Left hindlimb (tissue), 1 donor: ENCODE results near the gene STXBP5.

Source experiments
- DNase-seq: peaks from one replicate; pipeline ENCODE4 v3.0.0-alpha.2; 2018

The STXBP5 gene

DNA sequence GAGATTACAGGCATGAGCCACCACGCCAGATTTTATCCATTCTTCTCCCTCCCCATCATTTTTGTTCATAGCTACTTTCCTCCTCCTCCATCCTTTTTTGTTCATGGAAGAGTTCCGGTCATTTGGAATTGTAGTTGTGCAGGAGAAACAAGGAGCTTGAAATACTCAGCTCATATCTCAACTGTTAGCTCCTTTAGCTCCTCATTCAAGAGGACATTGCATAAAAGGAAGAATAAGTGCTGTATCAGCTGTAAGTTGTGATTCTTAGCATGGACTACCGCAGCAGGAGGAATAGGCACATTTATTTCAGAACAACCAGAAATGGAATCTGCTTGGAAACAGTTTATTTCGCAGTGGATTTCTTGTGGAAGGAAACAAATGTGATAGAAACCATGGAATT lies 7.6 kb downstream of the STXBP5 start:
- DNase-seq: no peak

DNA sequence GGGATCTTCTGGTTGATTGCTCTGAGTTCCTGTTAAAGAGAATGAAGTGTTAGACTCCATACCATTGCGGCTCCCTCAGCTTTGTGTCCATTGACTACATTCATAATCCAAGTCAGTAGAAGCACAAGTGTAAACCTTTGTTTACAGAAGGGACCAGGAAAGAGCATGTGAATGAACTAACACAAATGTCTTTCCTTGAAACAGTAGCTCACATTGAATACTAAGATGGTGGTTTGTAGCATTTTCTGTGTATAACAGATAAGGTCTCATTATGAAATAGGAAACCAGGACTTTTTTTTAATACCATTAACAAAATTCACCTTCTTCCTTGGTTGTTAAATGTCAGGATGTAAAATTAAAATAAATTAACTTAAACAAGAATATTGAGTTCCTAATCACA lies 8.4 kb downstream of the STXBP5 start:
- DNase-seq: no peak

DNA sequence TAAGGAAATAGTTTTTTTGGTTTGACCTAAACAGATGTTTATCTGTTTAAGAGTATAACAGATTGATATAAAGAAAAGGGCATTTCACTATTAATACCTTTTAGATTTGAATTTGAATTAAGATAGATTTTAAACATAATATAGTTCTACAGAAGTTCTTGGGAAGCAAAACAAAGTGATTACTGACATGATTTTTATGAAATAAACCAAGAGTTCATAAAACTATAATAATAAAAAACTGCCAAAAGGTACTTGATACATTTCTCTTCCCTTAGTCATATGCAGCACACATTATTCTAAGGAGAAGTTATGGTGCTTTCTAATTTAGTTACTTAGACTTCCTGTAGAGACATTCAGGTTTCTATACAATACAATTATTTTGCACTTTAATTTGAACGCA lies 9.6 kb downstream of the STXBP5 start:
- DNase-seq: no peak

DNA sequence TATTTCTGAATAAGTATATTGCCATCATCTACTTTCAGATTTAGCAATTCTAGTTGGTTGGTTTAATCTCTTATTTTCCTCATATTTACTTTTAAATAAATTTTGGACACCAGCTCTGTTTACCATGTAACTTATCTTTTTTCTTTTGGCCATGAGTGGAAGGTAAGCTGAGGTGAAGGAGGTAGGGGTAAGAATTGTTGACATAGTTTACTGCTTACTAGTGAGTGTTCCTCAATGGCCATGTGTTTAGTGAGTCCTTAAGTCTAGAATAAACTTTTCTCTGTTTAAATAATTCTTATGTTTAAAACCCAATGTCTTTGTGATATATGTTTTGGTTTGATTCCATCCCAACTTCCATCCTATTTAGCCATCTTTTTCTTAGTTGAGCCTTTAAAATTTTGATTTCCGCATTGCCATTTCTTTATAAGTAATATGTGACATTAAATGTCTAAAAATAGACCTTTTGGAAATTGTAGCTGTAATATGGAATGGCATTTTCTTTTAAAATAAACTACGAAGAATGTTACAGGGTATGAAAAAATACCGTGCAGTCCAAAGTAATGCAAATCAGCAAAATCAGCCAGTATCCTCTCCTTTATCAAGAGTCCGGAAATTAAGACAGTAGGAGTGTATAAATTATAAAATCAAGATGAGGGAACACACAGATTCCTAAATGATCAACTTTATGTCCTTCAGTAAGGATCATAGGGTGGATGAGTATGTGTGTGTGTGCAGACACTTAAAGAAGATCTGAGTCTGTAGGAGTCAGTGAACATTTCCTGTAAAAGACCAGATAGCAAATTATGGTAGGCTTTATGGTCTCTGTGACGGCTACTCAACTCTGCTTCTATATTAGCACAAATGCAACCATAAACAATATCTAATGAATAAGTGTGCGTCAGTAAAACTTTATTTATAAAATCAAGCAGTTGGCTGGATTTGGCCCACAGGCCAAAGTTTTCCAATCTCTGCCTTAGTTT lies 10.3 kb downstream of the STXBP5 start:
- no peak for DNase-seq

DNA sequence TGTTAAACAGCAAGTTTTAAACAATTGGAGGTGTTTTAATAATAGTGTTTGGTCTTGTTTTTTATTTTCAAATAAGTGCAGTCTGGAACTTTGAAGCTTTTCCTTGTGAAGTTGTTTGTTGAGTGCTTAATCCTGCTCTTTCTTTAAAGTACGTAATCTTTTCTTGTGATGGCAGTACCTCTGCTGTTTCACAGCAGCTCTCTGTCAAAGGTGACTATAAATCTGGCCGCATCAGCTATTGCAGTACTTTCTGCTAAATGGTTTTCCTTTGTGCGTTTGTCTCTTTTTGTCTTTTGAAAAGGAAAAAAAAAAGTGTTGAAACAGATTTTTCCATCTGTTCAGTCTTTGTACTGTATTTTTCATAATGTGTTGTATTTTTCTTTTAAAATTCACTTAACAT lies 12.7 kb downstream of the STXBP5 start:
- DNase-seq: no peak

DNA sequence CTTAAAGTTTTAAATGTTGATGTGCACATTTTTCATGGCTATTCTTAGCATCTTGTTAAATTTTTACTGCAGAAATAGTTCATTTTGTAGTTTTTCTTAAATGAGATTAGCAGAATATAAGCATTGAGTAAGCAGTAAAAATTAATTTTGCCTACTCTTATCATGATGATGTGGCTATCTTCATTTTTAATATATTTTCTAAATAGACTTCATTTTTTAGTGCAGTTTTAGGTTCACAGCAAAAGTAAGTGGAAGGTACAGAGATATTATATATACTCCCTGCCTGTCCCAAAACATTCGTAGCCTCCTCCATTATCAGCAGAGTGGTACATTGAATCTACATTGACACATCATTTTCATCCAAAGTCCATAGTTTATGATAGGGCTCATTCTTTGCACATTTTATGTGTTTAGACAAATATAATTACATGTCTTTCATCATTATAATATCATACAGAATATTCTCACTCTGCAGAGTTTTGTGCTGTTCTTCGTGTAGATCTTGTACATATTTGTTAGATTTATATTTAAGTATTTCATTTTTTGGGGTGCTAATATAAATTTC lies 13.7 kb downstream of the STXBP5 start:
- no peak for DNase-seq

DNA sequence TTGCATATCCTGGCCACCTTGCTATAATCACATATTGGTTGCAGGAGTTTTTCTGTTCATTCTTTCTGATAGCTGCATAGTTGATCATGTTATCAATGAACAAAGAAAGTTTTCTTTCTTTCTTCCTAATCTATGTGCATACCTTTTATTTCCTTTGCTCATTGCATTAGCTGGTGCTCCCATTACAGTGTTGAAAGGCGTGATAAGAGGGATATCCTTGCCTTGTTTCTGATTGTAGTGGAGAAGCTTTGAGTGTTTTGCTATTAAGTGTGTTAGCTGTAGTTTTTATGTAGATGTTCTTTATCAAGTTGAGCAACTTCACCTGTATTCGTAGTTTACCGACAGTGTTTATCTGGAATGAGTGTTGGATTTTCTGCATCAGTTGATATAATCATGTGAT lies 14.6 kb downstream of the STXBP5 start:
- no peak for DNase-seq

DNA sequence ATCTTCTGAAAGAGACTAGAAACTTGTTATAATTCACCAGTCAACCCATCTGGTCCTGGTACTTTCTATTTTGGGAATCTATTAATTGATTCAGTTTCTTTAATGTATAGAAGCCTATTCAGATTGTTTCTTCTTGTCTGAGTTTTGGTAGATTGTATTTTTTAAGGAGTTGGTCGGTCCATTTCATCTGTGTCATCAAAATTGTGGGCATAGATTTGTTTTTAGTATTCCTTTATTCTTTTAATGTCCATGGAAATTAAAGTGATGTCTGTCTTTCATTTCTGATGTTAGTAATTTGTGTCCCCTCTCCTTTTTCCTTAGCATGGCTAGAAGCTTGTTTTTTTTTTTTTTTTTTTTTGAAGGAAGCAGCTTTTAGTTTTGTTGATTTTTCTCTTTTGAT lies 15.2 kb downstream of the STXBP5 start:
- no peak for DNase-seq

DNA sequence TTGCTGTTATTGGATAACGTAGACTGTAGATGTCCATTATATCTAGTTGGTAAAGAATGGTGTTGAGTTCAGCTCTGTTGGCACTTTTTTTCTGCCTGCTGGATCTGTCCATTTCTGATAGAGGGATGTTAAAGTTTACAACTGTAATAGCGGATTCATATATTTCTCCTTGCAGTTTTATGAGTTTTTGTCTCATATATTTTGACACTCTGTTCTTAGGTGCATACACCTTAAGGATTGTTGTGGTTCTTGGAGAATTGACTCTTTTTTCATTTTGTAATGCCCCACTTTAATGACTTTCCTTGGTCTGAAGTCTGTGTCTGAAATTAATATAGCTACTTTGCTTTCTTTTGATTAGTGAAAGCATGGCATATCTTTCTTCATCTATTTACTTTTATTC lies 16.1 kb downstream of the STXBP5 start:
- DNase-seq: no peak

DNA sequence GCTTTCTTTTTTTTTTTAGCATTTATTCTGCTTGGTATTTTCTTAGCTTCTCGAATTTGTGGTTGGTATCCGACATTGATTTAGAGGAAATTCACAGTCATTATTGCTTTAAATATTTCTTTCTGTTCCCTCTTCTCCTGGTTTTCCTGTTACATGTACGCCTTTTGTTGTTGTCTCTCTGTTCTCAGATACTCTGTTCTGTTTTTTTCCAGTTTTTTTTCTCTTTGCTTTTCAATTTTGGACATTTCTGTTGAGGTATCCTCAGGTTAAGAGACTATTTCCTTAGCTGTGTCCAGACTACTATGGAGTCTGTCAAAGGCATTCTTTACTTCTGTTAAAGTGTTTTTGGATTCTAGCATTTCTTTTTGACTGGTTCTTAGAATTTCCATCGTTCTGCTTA lies 17.5 kb downstream of the STXBP5 start:
- DNase-seq: no peak

DNA sequence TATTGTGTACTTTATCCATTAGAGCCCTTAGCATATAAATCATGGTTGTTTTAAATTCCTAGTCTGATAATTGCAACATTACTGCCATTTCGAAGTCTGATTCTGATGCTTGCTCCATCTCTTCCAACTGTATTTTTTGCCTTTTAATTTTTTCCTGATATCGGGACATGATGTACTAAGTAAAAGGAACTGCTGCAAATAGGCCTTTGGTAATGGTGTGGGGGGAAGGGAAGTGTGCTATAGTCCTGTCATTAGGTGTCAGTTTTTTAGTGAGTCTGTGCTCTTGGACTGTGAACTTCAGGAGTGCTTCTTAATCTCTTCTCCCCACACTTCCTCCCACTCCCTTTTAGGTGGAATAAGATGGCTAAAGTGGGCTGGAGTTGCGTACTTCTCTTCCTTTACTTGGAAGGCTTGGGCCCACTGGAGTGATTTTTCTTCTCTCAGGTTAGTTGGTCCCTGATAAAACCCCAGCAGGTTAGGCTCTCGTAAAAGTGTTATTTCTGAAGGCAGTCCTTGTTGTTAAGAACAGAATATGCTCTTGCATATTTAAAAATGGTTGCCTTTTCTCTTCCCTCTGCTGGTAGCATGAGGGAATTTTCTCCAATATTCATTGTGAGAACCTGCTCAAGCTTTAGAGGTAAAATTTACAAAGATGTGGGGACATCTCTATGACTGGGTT lies 18.1 kb downstream of the STXBP5 start:
- DNase-seq: no peak

DNA sequence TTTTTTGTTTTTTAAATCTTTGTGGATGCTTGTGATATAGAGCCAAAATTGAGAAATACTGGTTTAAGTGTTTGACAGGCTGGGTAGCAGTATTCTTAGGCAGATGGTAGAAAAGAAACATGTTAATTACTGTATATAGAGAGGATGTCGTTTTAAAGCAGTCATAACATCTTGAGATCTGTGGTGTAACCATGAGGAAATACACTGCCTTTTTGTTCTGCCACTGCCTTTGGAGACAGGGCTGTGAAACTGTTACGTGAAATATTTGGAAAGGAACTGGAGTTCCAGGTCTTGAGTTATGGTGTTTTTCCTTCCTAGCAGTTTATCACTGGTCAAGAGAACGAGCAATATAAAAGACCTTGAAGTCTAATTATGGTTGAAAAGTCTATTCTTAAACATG lies 19.5 kb downstream of the STXBP5 start:
- DNase-seq: no peak

DNA sequence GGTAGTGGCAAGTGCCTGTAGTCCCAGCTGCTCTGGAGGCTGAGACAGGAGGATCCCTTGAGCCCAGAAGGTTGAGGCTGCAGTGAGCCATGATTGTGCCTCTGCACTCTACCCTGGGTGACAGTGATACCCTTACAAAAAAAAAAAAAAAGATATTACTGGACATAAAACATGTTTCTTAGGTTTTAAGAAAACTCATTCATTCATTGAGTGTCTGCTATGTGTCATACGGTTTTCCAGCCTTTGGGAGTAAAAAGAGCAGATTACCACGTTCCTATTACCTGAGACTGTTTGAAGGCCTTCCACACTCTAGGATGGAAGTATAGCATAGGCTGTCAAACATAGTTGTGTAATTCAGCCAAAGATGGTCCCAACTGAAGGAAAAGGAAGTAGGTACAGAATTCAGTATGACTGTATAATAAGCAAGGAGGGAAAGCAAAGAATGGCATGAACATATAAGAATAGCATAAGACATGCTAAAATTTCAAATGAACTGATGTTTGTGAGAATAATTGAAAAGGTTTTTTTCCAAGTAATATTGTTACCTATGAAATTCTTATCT lies 22.0 kb downstream of the STXBP5 start:
- no peak for DNase-seq

DNA sequence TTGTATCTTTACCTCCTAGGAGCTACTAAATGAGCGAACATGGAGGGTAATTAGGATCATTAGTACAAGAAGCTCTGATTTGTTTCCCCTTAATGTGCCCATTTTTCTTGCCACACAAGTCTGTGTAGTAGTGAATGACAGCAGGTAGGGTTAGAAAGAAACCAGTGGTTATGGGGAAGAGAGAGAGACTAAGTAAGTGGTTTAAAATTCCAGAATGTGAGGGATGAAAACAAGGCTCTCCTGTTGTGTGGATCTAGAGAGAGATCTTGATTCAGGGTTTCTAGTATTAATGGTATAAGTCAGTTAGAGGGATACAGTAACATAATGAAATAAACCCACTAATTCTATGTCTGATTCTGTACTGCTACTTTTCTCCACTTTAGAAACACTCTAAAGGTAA lies 22.7 kb downstream of the STXBP5 start:
- no peak for DNase-seq

DNA sequence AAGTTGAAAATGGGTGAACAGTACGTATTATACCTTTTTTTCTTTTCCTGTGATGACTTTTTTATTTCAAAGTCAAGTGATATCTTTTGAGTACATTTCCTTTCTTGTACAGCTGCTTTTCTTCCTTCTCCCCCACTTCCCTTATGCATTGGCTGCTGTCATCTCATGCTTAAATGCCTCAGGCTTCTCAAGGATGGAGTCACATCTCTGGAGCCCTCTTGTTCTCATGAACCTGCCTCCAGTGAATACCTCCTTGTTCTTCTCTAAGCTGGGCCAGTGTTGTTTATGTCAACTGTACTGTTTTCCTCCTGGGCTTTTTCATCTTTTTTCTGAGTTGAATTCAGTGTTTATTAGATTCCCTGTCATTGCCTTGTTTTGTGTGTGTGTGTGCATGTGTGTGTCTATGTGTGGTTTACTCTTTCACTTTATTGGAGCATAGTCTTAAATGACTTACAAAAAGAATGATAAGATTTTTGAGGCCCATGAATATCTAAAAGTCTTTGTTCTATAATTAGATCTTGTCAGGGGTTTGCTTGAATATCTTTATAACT lies 23.6 kb downstream of the STXBP5 start:
- DNase-seq: no peak

DNA sequence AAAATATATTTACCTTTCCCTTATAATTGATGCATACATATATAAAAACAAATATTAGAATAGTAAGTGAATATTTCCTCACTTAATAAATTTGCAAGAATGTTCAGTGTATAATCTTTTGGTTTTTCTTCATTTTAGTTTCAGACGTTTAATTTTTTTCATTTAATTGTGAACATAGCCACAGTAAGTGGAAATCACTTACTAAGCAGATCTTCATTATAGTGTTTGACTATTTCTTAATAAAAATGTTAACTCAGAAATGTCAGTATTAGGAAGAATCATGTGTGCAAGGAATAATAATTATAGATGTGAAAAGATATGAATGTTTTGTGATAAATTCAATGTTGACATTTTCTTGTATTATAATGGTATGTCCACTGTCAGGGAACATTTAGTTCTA lies 27.4 kb downstream of the STXBP5 start:
- DNase-seq: no peak

DNA sequence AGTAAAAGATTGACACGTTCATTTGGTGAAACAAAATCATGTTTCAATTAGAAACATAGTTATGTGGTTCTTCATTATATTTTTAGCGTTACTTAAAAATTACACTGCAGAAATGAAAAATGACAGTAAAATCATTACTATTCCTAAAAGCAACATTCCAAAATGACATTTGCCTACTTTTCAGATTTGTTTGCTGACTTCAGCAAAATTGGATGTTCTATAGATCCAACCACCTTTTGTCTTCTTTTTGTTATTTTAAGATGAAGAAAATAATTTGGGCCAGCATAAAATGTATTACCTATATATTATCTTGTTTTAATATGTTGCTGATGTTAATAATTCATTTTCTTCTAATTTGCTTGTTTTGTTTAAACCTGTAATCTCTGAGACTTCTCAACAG lies 30.5 kb downstream of the STXBP5 start:
- no peak for DNase-seq

DNA sequence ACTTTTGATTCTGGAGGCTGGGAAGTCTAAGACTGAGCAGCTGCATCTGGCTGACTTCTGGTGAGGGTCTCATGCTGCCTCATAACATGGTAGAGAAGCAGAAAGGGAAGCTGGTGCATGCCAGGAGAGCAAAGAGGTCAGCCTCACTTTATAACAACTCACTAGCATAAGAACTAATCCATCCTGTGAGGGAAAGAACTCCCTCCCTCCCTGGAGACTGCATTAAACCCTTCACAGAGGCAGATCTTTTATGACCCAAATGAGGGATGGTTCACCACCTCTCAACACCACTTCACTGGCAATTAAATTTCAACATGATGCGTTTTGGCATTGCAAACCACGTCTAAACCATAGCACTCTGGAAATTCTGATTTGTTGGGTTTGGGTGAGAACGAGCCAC lies 33.9 kb downstream of the STXBP5 start:
- no peak for DNase-seq

DNA sequence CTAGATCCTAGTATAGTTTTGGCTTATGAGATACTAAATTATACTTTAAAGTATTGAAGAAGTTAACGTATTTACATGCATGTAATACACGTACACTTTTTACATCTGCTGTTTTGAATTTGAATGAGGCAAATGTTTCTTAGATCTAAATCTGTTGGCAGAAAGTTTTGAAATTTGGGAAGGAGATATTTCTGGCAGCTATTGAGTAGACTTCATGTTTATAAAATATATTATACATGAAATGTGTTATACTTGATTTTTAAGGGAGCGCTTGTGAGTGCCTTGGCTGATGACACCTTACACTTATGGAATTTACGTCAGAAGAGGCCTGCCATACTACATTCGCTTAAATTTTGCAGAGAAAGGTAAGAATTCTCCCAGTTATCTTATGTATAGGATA lies 34.7 kb downstream of the STXBP5 start:
- DNase-seq: no peak

DNA sequence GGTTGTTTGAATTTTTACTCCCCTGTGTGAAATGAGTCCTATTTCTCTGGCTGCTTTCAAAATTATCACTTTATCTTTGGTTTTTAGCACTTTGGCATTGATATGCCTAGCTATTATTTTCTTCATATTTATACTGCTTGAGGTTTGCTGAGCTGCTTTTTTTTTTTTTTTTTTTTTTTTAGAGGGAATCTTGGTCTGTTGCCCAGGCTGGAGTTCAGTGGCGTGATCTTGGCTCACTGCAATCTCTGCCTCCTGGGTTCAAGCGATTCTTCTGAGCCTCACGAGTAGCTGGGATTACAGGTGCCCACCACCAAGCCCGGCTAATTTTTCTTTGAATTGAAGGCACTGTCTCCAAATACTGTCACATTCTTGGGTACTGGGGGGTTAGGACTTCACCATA lies 40.6 kb downstream of the STXBP5 start:
- no peak for DNase-seq

DNA sequence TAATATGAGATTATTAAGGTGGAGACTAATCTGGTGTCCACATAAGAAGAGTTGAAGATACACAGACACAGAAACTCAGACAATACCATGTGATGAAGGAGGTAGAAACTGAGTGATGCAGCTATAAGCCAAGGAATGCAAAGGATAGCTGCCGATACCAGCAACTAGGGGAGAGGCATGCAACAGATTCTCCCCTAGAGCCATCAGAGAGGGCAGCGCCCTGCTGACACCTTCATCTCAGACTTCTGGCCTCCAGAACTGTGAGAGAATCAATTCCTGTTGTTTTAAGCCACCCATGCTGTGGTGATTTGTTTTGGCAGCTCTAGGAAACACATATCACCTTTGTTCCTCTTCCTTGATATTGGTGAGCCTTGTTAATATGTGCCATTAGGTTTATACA lies 41.5 kb downstream of the STXBP5 start:
- DNase-seq: no peak

DNA sequence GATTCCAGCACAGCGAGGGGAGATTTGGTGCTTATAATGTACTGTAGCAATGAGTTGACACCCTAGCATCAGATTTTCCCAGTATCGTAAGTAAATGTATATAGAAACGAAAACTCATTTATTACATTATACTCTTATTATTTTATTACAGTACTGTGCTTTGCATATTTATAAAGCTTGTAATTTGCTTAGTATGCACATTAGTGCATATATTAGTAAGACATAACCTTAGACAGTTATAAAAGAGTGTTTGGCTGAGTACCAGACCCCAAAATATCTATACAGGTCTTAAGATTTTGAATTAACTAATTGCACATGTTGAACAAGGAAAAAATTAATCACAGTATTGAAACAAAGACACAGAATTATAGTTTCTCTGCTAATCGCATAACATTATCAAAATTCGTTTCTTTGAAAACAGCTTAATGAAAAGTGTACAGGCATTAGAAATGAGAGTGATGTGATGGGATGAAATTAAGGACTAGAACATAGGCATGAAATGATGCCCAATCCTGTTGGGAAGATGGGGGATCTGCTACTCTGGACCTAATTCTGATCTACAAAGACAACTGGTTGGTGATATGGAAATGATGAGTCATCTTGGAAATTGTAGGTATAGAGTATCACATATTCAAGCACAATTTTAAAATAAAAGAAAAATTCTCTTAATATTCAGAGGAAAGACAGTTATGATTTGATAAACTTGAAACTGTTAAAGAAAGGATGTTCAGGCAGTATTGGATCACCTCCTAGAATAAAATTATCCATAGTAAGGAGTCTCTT lies 42.8 kb downstream of the STXBP5 start:
- DNase-seq: no peak

DNA sequence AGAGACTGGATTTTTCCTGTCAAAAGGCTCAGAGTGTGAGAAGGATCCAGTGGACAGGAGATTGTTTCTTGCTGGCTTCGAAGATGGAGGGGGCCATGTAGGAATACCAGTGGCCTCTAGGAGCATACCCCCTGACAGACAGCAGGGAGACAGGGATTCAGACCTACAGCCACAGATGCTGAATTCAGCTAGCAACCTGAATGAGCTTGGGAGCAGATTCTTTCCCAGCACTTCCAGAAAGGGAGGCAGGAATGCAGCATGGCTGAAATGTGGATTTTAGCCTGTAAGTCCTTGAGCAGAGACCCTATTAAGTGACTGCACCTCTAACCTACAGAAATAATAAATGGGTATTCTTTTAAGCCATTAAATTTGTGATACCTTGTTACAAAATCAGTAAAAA lies 44.6 kb downstream of the STXBP5 start:
- DNase-seq: no peak
